Central memory CD4-positive, alpha-beta T cell (primary cell): Measurements from ENCODE around the gene PEX11A.
"Not testable (repeated sequence)": the region's sequence is repeated elsewhere in the genome, so short reads cannot be mapped to it uniquely, and the experiment has no call there.

Experiments
- DNase-seq: peaks from one replicate; pipeline ENCODE4 v3.0.0; 2022
- total RNA-seq, 3 experiments: gene quantifications; one replicate each; lab custom pipeline; 2026; lab: John Stamatoyannopoulos, UW

The PEX11A gene
- 0.99 to 4.1 (median 2.3) reads per million in 3 experiments for total RNA-seq

DNA sequence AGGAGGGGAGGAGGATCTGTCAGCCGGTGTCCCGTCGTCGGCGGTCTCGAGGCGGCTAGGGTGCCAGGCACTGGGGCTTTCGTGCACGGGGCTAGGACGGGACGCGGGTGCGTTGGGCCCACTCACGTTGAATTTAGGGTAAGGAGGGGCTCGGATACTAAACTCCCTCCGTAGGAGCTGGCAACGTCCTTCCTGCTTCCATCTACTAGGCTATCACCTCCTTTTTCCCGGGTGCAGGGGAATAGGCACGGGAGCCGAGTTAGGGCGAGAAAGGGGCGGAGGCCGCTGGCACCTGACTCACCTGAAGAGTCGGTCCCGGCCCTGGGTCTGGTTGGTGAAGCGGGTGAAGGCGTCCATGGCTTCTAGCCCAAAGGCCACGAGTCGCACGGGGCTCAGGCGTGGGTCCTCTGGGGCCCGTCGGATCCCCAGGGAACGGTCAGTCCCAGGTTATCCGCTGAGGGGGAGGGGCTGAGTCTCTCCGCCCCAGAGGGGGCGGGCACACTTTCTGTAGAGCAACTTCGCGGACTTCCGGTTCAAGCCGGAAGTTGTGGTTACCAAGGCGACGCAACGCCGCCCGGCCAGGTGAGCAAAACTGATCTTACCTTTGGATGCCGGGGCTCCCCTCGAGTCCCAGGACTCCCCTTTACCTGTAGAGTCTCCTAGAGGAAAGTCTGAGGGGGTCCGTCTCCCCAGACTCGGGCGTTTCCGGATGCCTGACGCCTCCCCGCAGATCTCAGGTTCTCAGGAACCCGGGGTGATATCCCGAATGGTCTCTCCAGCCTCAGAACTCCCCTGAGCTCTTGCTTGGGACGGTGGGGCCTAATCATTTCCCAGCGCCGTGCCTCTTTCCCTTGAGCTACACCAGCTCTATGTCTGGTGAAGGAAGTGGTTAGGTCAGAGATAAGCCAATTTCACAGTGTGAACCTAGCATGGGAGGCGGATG is at the start of gene PEX11A, which contains the start of gene WDR93:
TSS of gene PEX11A (minus strand) at position 479 of the 943 bp plus-strand sequence. CDS start at position 357, 122 bp downstream.
TSS of gene WDR93 (plus strand) at position 536 of the 943 bp plus-strand sequence. CDS start 10,936 bp downstream, outside the sequence.
- peak; percentile 68 for DNase-seq

DNA sequence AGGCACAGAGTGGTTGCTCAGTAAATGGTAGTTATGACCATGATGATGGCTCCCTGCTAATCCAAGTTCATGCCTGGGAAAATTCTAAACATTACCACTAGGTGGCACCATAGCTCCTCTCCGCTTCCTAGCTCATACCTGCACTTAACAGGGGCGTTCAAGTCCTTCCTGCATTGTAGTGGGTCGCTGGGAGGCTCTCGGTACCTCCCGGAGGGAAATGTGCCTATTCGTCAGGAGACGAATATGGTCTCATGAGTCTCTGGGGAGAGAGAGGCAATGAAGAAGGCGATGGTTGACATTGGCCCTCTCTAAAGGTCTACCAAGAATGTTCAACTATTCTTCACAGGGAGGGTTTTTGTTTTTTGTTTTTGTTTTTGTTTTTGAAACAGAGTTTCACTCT is 49.6 kb upstream of the PEX11A start:
- peak; percentile 56 for DNase-seq

GRCh38 chr15:89735773-89736172 is 45.2 kb upstream of the PEX11A start:
- no peak for DNase-seq

GRCh38 chr15:89732451-89733172 is 42.1 kb upstream of the PEX11A start:
- no peak for DNase-seq

DNA sequence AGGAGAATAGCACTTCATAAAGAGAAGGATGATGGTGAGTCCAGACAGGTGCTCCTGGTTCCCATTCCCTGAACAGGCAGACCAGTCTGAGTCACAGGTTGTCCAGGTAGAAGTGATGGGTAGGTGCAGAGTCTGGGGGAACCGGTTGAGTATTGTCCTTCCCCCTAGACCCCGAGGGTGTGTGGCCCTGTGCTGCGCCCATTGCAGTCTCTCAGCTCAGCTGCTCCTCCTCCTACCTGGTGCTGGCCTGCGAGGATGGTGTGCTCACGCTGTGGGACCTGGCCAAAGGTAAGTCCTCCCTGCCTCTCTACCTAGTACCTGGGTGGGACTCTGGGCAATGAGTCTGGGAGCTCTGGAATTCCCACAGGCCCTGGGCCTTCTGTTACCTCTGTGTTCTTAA is 40.7 kb upstream of the PEX11A start:
- no peak for DNase-seq

GRCh38 chr15:89728254-89728653 is 37.7 kb upstream of the PEX11A start:
- no peak for DNase-seq

GRCh38 chr15:89725064-89725463 is 34.5 kb upstream of the PEX11A start:
- DNase-seq: no peak

DNA sequence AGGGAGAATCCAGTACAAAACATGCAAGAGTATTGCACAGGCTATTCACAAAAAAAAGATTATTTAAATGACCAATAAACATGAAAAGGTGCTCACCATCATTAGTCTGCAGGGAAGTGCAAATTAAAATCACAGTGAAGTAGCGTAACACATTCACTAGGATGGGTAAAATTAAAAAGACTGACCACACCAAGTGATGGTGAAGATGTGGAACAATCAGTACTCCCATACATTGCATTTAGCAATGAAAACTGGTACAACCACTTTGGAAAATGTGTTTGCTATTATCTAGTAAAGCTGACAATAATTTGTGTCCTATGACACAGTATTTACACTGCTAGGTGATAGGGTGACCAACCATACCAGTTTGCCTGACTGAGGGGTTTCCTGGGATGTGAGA is 34.1 kb upstream of the PEX11A start:
- no peak for DNase-seq

DNA sequence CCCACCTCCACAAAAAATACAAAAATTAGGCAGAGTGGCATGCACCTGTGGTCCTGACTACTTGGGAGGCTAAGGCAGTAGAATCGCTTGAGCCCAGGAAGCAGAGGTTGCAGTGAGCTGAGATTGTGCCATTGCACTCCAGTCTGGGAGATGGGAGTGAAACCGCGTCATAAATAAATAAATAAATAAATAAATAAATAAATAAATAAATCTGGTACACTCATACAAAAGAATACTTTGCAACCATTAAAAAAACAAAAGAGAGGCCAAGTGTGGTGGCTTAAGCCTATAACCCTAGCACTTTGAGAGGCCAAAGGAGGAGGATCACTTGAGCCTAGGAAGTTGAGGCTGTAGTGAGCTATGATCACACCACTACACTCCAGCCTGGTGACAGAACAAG is 32.5 kb upstream of the PEX11A start:
- DNase-seq: no peak

DNA sequence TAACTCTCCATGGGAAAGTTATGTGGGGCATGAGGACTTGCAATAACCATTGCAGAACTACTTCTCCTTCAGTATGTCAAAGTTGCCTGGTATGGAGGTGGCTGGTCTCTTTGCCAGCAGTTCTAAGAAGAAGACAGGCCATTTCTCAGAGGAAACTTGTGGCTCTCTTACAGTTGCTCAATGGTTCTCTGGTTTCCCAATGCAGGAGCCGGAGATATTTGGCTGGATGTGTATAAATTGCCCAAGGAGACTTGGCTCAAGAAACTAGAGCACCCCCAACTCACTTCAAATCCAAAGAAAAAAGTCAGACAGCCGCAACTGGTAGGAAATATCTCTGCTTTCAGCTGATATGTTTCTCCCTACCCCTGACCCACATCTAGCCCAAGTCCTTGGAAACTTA is 24.2 kb upstream of the PEX11A start:
- DNase-seq: no peak

DNA sequence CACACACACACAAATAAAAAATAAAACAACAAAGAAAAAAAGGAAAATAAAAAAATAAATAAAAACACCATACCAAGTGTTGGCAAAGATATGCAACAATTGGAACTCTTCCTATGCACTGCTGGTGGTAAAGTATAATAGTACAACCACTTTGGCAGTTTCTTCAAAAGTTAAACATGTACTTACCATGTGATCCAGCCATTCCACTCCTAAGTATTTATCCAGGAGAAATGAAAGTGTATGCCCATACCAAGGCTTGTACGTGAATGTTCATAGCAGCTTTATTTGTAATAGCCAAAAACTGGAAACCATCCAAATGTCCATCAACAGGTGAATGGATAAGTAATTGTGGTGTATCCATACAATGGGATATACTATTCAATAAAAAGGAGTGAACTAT is 17.0 kb upstream of the PEX11A start:
- no peak for DNase-seq

GRCh38 chr15:89704411-89704810 is 13.9 kb upstream of the PEX11A start:
- no peak for DNase-seq

- DNase-seq: no peak
Measured at GRCh38 chr15:89695198-89695597, 4.6 kb upstream of the PEX11A start.

GRCh38 chr15:89693696-89694095 is 3.1 kb upstream of the PEX11A start:
- no peak for DNase-seq

GRCh38 chr15:89693091-89693490 is 2.5 kb upstream of the PEX11A start:
- DNase-seq: no peak

GRCh38 chr15:89689930-89690275 is 651 bp downstream of the PEX11A start:
- not testable (repeated sequence) for DNase-seq

DNA sequence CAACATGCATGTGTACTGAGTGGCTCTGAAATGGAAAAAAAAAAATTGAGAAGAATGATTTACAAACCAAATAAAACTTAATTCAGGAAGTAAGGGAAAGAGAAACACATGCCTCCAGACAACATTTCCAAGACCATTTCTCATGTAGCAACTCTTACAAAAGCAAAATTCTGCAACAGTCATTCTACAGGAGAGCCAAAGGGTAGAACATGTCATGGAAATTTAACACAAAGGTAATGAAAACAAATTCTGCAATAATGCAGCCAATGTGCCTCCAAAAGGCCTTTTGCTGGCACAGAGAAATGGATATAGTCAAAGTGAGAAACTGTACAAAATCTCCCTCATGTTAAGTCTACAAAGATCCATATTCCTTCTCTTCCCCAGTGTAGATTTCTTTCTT is 4.0 kb downstream of the PEX11A start:
- no peak for DNase-seq

- no peak for DNase-seq
Measured at GRCh38 chr15:89685995-89686394, 4.6 kb downstream of the PEX11A start.

- DNase-seq: no peak
Measured at GRCh38 chr15:89681146-89681545, 9.4 kb downstream of the PEX11A start.

DNA sequence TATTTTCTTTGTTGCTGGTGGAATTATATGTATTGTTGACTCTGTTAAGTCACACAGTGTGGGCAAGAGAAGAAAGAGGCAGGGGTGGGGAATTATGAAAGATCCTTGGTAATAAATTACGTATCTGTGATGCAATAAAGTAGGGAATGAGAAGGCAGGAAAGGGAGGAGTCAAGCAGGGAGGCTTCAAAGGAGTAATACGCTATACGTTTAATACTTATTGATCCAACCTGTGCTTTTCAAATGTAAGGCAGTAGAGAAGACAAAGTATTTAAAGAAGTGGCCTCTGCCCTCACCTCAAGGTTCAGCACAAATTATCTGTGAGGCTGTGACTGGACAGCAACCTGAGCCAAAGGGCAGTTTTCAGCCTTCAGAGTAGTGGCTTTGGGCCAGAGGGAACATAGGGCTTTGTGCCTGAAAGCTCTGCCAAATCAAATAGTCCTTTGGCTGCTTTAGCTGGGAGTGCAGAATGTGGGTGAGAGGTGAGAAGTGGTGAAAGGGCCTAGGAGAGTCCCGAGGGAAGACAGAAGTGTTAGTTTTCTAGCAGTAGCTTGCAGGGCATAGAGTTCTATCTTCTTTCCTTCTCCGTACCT is 10.2 kb downstream of the PEX11A start:
- DNase-seq: no peak

DNA sequence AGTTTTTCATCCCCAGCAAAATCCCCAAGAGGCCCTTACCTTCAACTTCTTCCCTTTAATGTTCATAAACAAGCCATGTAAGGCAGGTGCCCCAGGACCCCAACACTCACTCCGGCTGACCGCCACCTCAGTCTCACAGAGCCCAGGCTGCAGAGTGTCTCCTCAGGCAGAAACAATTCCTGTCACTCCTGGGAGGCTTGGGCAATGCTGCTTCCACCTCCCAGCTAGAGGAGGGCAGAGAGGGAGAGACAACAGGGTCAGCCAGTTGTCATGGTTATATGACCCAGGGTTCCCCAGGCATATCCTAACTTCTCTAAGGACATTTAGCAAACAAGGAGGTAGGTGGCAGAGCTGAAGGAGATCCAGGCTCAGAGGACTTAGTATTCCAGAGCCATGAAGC is 11.3 kb downstream of the PEX11A start, which contains the start of gene PLIN1:
TSS of gene PLIN1 (minus strand) at position 156 of the 400 bp plus-strand sequence. CDS start 1,878 bp downstream, outside the sequence.
- no peak for DNase-seq

DNA sequence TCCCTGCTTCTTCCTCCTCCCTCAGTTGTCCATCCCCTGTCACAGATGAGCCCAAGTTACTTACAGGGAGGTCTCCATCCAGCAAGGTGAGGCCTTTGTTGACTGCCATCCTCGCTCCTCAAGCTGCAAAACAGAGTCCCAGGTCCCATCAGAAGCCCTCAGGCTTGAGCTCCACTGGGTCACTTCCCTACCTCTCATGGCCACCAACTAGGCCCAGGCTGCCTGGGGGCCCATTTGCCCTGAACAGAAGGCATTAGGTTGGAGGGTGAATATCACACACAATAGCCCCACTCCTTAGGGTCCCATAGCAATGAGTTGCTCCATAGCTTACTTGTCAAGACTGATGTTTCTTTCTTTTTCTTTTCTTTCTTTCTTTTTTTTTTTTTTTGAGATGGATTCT is 13.2 kb downstream of the PEX11A start:
- no peak for DNase-seq

DNA sequence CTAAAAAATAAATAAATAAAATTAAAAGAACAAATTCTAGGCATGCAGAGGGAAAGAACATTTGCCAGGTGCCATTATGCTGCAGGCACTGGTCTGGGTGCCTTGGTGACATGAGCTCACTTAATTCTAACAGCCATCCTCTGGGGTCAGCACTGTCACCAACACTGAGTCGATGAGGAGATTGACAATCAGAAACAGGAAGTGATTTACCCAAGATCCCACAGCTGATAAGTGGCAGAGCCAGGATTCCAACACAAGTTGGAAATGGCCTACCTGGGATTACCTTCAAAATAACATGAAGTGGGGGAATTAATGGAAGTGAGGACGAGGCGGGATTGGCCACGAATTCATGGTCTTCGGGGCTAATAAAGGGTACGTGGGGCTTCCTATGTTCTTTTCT is 14.9 kb downstream of the PEX11A start:
- DNase-seq: no peak
